GM19025 (cell line): Measurements from ENCODE around the gene MT3.
A peak's percentile ranks its signal among the peaks of the same experiment; 100 is the strongest.
"Not testable (repeated sequence)": the region's sequence is repeated elsewhere in the genome, so short reads cannot be mapped to it uniquely, and the experiment has no call there.

Experiments used
- ATAC-seq: cut with Tn5 transposase; IDR thresholded peaks from one replicate; pipeline ENCODE4 v1.9.1; 2021; ENCODE audit warnings: mild to moderate bottlenecking, low read depth, moderate library complexity; ENCODE audit not compliant: unreplicated experiment

MT3 gene

DNA sequence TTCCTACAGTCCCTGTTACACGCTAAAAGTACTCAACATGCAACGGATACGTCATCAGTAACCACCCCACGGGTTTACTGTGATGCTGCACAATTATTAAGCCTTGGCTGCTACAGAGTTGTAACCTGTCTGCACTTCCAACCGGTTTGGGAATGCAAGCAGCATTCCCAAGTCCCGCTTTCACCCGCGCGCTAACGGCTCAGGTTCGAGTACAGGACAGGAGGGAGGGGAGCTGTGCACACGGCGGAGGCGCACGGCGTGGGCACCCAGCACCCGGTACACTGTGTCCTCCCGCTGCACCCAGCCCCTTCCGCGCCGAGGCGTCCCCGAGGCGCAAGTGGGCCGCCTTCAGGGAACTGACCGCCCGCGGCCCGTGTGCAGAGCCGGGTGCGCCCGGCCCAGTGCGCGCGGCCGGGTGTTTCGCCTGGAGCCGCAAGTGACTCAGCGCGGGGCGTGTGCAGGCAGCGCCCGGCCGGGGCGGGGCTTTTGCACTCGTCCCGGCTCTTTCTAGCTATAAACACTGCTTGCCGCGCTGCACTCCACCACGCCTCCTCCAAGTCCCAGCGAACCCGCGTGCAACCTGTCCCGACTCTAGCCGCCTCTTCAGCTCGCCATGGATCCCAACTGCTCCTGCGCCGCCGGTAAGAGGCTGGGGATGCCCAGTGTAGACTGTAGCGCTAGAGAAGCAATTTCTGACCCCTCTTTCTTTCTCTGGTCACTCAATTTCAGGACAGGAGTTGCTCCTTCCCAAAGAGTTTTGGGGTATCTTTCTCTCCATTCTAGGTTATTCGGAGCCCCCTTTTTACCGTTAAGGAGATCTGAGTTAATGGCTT, 18.9 kb downstream of the MT3 start, which contains the start of gene MT2A:
Gene MT2A (plus strand): TSS at position 542 of the 833 bp plus-strand sequence. CDS start 72 bp downstream, at position 614.
- ATAC-seq: peak; percentile 93

DNA sequence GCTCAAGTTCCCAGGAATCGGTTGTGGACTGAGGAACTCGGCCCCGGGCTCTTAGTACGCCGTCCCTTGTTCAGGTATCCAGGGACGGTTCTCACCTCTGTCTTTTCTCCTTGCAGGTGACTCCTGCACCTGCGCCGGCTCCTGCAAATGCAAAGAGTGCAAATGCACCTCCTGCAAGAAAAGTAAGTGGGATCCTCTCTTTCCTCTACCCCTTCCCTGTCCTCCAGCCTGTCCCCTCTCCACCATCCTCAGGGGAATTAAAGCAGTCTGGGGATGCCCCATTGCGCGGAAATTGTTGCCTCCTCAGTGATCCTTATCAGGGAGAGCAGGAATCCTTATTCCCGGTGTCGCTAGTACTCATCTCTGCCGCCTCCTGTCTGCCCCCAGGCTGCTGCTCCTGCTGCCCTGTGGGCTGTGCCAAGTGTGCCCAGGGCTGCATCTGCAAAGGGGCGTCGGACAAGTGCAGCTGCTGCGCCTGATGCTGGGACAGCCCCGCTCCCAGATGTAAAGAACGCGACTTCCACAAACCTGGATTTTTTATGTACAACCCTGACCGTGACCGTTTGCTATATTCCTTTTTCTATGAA, 19.6 kb downstream of the MT3 start:
- no peak for ATAC-seq

DNA sequence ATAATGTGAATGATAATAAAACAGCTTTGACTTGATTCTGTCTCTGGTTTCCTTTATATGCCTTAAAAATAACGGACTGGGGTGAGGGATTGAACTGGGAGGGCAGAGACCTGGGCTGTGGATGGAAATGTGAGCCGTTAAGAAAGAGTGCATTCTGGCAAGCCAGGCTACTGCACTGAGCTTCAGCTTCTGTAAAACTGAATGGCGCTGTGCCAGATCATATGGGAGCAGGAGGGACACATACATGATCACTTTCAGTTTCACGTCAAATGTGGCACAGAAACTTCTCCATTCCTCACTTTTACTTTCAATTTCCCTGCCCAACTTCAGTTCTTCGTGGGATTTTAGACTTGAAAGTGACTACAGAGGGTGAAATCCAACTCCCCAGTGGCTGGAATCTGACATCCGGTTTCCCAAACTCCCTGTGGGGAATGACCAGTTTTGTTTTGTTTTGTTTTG, 20.2 kb downstream of the MT3 start:
- no peak for ATAC-seq

DNA sequence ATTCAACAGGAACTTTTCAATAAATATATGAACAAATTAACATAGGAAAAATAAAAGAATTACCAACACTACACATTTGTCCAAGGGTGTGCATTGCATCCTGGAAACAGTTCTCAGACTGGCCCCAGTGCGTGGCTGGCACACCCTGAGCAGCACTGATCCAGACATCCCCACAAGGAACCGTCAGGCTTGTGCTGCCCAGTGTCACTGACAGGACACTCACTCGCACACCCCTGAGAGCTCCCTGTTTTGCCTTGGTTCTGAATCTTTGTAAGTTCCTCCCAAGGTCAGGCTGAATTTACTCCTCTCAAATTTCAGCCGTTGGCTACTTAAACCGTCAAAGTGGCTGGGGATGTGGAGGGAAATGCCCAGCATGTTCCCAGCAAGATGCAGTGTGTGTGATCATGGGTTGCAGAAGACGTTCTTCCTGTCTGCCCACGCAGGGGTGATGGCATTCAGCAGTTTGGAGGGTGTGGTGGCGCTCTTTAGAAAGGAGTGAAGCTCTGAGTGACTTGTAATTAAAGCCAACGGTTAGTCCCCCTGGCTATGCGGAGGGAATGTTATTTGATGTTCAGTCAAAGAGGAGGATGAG, 20.8 kb downstream of the MT3 start:
- ATAC-seq: no peak

- no peak for ATAC-seq
Observed at GRCh38 chr16:56610609-56611111, 21.3 kb downstream of the MT3 start.

- ATAC-seq: no peak
Observed at GRCh38 chr16:56611281-56611833, 22.0 kb downstream of the MT3 start.

DNA sequence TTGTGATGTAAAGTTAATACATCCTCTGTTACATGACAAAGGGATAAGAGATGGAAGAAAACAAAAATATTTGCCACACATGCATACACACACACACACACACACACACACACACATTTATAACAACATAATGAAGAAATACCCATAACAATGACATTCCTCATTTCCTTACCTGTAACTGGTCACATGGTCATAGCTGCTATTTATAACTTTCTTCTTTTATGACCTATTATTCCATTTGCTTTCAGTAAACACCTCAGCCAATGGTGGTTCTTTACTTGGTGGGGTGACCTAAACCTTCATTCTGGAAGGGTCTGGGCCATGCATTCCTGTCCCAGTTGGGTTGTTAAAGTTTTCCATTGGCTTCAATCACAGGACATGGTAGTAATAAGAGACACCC, 24.4 kb downstream of the MT3 start:
- no peak for ATAC-seq

- no peak for ATAC-seq
Observed at GRCh38 chr16:56614549-56614991, 25.2 kb downstream of the MT3 start.

DNA sequence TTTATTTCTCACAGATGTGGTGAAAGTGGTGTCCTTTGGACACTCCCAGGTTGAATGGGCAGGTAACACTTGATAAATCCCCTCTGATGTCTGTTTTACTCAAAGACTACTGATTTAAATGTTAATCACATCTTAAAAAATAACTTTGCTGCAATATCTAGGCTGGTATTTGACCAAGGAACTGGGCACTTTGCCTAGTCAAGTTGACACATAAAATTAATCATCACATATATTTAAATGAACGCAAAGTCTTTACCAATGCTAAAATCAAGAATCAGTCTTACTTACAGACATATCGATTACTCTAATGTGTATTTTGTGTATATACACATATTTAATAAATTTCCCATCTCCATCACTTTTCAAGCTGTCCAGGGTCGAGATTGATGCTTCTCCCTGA, 26.0 kb downstream of the MT3 start:
- ATAC-seq: no peak

DNA sequence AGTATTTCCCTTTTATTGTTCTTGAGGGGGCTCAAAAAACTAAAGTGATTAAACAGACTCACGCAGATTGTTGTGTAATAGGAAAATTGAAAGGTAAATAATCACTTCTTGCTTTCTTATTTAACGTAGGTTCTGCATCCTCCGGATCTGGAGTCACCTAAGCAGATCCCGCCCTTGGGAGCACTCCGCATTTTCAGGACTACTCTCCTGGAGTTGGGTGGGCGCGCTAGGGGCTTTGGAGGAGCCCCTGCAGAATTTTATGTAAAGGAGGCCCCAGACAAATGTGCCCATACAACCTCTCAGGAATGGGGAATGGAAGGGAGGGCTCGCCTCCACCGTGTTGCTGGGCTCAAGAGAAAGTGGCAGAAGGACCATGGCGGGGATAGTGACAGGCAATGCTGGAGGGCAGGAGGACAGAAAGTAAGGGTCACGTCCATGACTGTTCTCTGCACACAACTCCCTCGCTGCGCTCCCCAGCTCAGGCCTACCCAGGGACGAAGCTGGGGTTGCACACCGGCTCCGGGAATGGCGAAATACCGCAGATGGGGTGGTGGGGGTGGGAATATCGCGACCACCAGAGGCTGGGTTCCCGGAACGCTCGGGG, 27.4 kb downstream of the MT3 start:
- ATAC-seq: no peak

DNA sequence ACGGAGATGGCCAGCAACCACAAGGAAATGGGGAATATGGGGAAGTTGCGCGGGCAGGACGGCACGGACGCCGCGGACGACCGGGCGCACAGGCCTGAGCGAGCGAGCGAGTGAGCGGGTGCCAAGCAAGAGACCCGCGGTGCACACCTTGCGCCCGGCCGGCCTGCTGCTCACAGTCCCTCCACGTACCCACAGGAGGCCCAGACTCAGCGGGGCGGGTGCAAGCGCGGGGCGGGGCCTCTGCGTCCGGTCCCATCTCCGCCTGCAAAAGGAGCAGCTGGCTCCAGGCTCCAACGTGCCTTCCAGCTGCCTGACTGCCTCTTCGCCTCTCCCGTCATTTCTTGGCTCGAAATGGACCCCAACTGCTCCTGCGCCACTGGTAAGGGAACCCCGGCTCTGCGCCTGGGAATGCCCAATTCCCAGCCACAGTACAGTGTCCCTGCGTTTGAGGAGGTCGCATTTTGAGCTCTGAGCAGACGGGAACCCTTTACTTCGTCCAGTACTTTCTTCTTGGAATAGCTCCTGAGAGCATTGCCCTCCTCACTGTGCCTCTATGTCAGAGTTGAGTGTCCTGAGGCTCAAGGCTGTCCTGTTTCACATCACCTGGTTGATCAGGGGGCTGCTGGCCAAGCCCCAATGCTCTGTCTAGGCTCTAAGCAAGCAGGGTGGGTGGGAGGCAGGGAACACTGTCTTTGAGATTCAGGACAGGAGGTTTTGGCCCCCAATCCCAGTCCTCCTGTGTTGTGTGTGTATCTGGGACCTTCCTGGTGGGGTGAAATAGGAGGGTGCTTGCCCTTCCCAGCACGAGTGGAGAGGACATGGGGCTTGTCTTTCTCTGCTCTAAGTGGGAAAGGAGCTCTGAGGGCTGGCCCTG, 28.1 kb downstream of the MT3 start:
- ATAC-seq: no peak

DNA sequence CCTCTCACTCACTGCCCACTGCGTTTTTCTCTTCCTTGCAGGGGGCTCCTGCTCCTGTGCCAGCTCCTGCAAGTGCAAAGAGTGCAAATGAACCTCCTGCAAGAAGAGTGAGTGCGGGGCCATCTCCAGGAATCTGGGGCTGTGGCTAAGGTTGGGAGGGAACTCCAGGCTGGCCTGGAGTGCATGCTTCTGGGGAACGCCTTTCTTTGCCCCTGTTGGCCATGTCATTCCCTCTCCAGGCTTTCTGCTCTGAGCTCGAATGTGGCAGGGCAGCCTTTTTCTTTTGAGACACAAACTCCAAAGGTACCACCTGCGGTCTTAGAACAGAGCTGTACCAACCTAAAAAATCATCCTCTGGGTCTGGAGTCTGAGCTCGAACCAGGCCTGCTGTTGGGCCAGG, 28.8 kb downstream of the MT3 start:
- ATAC-seq: no peak

- ATAC-seq: no peak
Observed at GRCh38 chr16:56620339-56620897, 31.1 kb downstream of the MT3 start.

DNA sequence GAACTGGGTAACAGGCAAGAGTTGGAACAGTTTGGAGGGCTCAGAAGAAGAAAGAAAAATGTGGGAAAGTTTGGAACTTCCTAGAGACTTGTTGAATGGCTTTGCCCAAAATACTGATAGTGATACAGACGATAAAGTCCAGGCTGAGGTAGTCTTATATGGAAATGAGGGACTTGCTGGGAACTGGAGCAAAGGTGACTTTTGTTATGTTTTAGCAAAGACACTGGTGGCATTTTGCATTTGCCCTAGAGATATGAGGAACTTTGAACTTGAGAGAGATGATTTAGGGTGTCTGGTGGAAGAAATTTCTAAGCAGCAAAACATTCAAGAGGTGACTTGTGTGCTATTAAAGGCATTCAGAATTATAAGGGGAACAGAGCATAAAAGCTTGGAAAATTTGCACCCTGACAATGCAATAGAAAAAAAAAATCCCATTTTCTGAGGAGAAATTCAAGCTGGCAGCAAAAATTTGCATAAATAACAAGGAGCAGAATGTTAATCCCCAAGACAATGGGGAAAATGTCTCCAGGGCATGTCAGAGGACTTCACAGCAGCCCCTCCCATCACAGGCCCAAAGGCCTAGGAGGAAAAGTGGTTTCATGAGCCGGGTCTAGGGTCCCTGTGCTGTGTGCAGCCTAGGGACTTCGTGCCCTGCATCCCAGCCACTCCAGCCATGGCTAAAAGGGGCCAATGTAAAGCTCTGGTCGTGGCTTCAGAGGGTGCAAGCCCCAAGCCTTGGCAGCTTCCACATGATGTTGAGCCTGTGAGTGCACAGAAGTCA, 32.5 kb downstream of the MT3 start:
- ATAC-seq: not testable (repeated sequence)

DNA sequence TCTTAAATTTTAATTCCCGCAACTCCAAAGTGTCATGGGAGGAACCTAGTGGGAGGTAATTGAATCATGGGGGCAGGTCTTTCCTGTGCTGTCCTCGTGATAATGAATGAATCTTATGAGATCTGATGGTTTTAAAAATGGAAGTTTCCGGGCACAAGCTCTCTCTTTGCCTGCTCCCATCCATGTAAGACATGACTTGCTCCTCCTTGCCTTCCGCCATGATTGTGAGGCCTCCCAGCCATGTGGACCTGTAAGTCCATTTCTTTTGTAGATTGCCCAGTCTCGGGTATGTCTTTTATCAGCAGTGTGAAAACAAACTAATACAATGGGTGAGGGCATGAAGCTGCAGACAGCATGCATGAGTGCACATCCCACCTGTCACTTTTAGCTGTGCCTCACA, 33.9 kb downstream of the MT3 start:
- ATAC-seq: not testable (repeated sequence)

- ATAC-seq: no peak
Observed at GRCh38 chr16:56623637-56624036, 34.3 kb downstream of the MT3 start.

DNA sequence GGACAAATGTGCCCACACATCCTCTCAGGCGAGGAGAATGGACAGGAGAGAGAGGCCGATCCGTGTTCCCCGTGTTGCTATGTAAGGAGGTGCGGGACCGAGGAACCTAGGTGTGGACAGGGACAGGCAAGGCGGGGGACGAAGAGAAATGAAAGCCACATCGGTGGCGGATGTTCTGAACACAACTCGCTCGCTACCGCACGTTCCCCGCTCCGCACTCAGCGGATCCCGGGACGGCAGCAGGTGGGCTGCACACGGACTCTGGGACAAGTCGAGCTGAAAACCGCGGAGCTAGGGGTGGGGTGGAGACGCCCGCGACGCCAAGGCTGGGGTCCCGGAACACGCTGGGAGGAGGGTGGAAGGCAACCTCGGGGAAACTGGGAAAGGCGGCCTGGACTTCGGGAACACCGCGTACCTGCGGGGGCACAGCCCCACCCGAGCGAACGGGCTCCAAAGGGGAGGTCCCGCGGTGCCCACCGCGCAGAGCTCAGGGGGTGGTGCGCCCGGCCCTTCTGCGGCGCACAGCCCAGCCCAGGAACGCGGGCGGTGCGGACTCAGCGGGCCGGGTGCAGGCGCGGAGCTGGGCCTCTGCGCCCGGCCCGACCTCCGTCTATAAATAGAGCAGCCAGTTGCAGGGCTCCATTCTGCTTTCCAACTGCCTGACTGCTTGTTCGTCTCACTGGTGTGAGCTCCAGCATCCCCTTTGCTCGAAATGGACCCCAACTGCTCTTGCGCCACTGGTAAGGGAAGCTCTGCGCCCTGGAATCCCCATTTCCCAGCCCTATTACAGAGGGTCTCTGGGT, 36.0 kb downstream of the MT3 start, which contains the start of gene MT1E:
Gene MT1E (plus strand): TSS at position 642 of the 803 bp plus-strand sequence. CDS start 71 bp downstream, at position 713.
- peak; percentile 50 for ATAC-seq
